Measurements from ENCODE around the gene PDE7B.

The PDE7B gene

DNA sequence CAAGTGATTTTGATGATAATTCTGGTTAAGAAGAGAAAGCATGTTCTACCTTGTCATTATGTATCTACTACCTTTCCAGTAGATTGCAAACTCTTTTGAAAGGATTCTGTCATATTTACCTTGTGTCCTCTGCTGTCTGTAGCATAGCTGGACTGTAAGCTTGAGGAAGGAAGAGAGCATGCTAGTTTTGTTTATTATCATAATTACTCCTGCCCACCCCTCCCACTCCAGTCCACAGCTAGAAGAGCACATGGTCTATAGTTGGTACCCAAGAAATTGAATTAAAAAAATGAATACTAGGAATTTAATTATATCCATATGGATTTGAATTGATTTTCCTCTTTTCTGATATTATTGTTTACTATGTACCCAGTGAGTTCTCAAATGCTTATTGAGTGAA, 40.2 kb downstream of the PDE7B start:
- no peak for DNase-seq

DNA sequence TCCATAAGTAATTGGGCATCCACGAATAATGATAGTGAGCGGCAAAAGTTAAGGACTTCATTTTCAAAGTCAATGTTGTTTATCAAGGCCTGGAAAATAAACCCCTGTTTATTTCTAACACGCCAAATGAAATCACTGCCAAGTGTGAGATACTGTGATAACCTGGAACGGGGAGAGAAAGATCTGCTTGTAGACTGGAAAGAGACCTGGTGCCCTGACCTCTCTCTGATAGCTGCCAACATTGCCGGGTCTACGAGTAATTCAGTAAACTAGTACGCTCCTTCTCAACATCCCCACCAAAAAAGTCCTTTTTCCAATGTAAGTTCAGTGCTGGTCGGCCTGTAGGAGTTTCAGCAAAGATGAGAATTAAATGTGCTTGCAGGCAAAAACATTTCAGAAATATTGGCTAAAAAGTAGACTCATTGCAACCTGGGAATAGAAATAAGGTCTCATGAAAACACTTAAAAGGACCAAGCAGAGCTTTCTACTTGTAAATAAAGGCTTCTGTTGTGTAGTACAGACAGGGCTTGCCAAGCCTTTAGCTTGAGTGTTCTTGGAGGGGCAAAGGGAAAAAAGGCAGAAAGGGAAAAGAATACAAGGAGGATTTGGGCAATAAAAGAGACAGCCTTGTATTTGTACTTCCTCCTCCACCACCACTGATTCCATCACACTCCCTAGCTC, 43.9 kb downstream of the PDE7B start:
- DNase-seq = no peak

DNA sequence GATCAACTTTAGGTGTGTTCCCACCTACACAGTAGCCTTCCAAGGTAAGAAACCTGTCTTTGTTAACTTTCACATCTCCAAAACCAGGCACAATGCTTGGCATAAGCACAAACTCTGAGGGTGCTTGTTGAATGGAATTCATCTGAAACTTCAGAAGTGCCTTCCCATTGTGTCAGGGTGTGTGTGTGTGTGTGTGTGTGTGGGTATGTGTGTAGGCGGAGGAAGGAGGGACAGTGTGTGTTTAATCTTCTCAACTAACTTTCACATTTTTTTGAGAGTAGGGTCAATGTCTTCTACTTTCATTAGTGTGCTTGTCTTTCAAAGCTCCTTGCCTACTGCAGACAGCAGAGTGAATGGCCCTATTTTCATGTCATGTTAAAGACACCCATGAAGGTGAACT, 45.6 kb downstream of the PDE7B start:
- DNase-seq = no peak

DNA sequence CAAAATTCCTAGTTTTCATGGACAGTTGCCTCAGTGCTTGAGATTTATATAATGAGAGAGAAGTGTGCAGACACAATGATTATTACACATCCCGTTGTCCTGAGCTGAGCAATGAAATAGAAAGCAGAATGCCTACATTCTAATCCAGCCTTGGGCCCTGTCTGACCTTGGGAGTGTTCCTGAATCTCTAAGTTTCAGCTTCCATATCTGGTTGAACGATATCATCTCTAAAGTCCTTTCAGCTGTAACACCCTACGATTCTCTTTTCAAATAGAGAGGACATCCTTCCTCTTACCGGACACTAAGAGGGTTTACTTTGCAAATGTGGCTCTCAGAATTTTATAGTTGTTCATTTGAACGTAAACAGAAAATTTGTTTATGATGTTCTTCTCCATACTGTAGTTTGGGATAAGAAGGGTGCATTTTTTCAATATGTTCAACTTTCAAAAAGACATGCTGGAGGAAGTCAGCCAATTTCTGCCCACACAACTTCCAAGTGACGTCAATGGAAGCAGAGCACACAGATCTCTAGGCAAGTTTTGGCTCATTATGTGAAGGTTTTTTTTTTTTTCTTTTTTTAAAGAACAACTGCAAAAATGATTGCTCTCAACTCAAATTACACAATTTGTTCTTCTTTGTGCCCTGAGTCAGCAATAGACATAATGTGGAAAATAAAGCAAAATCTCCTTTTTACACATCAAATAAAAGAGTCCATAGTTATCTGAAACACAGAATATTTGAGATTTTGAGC, 50.4 kb downstream of the PDE7B start:
- no peak for DNase-seq

DNA sequence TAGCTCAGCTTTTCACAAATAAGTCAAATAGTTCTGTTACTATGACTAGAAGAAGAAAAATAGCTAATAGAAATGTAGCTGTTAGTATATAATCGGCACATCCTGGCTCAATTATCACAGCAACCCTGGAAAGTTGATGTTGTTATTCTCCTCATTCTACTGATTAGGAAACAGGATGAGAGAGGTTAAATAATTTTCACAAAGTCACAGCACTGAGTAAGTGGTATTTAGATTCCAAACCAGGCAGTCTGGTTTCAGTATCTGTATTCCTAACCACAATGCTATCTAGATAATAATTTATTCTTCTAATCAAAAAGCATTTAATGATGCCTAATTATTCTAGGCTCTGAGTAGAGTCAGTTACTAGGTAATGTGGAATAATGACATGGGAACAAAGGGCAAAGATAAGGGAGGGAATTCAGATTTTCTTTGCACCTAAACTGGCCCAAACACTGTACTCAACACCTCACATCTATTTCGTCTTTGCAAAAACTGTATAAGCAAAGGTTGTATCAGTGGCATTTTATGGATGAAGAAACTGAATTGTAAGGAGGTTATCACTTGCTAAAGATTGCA, 51.3 kb downstream of the PDE7B start:
- no peak for DNase-seq

DNA sequence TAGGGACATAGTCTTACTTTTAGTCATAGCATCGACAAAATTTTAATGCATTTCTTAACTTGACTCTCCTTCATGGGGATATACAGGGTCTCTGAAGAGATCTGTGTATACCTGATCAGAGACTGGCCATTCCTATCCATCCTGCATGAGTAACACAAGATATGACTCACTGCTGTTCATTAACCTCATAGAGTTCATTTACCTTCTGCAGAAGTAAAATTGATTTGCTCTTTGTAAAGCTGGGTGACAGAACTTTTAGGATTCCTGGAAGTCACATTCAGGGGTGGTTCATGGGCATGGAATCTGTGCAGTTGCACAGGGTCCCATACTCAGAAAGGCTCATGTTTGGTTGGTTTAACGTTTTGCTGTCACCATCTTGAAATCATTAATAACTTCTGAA, 53.2 kb downstream of the PDE7B start:
- no peak for DNase-seq

DNA sequence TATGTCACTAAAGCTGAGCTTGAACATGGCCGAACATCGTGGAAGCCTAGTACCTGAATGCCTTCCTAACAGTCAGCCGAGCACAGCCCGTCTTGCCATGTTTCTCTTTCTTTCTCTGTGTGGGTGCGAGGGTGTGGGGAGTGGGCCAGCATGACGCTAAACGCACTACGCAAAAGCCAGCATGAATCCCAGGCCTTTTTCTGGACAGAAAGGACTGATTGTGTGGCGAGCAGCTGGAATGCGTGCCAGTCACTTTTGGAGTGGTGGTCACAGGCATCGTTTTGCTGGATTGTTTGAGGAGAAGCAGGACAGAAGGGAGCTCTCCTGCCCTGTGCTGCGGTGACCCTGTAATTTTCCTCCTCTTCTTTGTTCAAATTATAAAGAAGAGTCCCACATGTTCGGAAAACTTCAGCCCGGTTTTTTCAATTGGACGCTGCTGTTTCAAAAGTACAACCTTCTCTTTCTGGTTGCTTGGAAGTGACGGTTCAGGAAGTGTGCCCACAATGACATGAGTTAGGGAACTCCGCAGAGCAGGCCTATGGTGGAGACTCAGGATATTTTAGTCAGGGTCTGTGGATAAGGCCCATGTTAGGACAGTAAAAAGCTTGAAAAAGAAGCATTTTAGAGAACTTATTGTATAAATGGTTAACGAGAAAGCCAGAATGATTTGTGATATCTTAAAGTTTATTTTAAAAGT, 54.3 kb downstream of the PDE7B start:
- no peak for DNase-seq

DNA sequence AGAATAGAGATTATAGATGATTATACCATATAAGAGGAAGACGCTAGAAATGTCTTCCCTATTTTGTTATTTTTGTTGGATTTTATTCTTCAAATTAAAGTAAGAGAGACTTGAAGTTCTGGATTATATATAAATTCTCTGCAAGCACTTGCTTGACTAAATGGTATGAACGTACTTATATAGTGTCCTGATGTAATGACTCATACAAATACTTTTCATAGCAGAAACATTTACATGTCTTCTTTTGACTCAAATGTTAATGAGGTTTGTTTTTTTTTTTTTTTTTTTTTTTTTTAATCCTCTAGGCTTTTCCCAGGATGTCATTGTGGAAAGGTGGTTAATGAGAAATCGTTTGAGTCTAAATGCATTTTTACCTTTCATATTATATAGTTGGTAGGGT, 55.0 kb downstream of the PDE7B start:
- no peak for DNase-seq

DNA sequence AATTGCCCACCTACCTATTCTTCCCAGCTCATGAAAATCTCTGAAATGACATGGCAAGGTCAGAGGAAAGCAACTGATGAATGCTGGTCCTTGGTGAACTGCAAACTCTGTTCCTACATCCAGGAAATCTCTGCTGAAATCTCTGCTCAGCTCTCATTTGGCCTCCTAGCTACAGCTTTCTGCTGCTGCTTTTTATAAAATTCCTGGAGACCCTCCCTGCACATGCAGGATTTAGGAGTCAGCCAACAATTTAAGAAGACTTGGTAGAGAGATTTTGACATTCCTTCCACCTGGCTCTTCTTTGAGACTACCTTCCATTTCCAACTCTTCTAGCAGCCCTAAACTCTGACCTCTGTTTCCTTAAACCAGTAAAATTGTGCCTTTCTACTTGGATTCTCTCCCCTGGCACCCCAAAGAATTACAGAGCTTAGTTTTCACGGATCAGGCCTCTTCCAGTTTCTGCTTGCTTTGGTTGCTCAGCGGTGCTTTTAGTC, 55.5 kb downstream of the PDE7B start:
- no peak for DNase-seq

DNA sequence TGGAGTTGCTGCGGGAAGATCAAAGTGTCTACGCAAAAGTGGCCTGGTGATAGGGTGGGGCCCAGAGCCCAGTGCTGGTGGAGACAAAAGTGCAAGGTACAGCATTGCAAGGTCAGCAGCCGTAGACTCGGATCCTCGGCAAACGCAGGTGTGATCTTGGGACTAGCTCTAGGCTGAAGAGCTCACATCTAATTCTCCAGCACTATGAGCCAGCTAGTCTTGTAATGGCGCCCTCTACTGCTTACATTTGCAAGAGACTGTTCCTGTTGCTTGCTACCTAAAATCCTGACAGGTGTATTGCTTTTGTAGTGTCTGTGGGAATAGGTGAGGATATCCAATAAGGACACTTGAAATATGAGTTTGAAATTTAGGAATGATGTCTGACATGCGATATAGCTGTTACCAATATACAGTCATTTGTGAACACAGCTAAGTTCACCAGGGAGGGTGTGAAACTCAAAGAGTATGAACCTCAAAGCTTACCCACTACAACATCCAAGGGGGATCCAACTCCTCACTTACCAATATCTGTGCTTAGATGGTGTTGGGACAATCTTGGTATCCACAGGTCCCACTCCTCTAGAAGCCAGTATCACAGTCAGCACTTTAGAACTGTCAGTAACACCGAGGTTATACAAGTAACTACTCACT, 58.4 kb downstream of the PDE7B start:
- peak; percentile 12 for DNase-seq

DNA sequence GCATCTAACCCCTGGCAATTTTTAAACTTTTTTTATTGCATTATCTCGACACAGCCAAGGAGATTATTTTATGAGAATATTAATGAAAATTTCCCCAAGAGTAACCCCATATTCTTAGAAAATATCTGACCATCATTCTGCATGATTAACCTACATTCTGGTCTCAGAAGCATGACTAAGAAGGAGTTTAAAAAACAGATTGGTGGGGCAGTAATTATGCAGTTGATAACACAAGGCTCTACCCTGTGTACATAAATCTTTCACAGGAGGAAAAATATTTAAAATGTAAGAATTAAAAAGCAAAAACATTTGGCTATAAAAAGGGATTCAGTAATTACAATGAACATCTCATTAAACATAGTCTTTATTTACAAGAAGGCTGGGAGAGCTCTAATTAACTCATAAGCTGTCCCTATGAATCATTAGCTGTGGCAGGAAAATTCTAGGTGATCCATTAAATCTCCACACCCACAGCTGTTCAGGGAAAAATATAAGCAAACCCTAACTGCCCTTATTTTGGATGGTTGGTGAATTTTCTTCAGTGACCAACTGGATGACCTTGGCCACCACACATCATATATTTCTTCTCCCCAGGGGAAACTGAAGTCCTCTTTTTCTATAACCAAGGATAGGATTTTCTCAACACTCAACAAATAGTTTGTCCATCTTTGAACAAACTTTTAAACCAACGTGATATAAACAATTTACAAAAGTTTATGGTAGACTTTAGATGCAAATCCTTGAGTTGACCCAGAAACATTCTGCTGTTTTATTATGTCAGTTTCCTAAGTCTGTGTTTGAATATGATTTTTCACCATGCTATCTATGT, 59.5 kb downstream of the PDE7B start:
- DNase-seq = no peak

DNA sequence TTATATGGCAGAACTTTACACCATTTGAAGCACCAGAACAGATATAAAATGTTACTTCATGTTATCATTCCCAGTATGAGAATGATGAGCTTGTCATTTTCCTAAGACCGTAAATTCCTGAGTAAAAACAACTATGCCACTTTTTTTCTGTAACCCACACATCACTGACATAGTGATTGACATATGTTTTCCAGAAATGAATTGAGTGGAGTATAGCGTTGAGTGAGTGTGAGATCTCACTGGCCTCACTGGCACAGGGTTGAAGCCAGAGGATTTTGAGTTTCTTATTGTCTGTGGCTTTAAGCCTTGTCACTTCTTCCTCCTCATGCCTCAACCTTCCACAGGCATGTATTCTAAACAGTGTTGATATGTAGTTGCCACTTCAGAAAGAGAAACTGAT, 62.3 kb downstream of the PDE7B start:
- DNase-seq = no peak

DNA sequence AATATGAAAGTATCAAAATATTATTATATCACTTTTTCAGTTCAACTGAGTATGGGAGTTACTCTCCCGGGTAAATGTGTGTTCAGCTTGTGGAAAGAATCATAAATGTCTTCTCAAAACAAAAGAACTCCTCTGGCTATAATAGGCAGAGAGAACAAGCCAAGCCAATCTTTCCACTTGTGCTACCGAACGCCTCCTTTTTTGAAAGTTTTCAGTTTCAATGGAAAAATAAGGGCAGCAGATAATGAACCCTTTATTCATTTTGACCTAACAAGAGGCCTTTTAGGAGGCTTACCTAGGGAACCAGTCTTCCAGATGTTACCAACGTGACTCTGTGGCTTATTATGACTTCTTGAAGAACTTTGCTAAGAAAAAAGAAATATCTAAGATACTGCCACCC, 67.5 kb downstream of the PDE7B start:
- no peak for DNase-seq

DNA sequence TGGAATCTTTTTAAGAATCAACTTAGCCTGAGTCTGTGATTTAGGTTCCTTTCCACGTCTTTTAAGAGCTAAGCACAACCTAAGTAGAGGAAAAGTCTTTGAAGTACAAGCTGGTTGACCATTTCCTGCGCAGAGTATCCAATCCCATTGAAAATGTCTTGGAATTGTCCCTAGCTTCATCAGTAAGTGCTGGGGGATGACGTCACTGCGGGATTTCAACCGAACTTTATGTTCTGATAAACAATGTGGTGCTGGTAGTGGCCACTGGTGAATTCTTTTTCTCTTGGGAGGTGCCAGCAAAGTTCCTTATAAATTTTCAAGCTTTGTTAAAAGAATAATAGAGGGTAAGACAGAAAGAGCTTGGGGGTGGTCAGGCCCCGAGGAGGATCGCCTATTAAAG, 69.2 kb downstream of the PDE7B start:
- DNase-seq = no peak

DNA sequence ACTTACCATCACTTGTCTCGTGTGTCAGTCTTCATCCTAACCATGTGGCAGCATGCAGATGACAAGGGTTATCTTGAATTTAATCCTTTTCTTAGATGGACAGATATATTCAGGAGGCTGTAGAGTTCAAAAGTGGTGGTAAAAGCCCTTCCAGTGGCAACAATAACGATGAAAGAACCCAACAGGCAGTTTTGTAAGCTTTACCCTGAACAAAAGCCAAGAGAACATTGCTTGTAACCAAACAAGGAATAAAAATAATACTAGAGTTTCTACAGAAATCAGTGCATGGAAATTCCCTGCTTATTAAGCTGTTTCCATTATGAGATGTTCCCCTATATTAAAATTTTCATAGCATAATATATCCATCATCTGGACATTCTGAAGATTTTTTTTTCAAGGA, 69.7 kb downstream of the PDE7B start:
- no peak for DNase-seq

DNA sequence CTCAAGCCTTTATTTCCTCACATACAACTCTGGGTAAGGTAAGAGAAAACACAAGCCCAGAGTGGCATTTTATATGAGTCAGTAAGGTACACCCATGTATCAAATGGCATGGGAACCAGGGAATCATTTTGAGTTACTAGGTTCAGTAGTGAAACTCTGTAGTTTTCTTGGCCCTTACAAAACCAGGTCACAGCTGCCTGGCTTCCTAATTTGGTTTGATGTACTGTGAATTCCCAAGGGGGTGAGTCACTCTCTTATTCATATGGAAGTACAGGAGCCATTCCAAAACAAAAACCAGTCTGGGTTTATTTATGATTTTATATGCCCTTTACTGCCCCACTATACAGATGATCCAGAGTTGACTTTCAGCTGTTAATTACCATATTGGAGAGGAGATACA, 70.7 kb downstream of the PDE7B start:
- DNase-seq = no peak

DNA sequence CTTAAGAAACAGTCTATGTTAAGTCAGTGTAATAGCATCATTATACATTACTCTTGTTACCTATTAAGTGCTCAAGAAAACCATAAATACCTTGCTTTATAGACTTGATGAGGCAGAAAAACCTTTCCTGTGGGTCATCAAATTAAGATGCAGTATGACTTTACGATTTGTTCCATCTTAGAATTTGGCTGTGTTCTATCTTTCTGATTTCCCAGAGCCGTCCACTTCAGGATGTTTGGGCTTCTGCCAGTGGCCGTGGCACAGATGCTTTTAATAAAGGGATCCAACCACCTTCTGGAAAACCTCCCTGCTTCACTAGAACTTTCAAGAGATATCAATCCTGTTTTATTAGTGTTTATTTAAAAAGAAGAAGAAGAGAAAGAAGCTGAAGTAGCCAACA, 71.2 kb downstream of the PDE7B start:
- no peak for DNase-seq

DNA sequence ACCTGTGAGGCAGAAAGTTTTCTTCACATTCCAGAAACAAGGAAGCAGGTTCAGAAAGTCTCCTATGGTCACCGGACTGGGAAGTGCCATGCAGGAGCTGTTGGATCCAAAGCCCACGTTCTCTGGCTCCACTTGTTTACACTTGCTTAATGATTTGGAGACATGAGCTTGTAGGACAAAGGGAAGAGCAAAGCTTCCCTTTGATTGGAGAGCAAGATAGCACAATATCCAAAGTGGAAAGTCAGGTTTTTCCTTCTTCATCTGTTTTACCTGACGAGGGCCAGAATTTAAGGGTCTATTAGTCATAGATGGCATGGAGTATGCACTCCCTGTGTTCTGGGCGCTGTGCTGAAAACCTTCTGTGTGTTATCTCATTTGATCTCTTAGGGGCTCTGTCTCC, 81.2 kb downstream of the PDE7B start:
- DNase-seq = no peak

DNA sequence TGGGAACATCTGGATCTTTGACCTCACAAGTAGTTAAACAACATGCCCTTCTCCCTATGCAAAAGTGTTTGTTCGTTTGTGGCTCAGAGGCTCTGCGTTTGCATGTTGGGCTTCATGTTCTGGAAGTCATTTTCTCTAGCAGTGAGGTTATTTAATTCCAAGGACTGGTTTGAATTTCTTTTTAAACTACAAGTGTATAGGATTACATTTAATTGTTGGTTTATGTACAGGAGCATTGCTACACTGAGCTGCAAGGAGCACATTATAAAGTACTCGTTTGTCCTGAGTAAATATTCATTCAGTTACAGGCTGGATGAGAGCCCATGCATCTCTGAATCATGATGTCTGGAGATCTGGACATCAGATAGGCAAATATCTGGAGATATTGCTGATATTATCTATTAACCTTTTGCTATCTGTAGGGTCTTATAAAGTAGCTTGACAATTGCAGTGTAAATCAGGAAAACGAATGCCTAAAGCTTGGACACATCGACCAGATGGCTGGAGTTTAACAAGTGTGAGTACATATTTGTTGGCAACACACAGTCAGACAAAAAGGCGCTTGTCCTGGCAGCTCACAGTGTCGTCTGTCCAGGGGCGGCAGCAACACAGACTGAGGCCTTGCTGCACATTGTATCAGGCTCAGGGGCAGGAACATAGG, 84.6 kb downstream of the PDE7B start:
- DNase-seq = no peak

DNA sequence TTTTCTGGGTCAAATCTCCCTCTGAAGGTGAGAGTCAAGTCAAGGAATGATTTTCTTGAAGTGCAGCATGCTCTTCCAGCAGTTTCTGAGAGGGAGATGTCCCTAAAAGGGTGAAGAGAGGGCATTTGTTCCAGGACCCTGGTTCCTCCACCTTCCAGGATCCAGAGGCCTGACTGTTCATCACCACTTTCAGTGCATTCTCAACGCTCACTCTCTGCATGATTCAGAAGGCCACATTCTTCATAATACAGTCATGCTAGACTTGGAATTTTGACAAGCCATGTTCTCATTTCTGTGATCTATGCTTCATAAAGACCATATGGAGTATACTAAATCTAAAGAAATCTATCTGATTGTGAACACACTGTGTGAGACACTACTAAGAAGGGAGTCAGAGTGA, 85.1 kb downstream of the PDE7B start:
- DNase-seq = no peak

DNA sequence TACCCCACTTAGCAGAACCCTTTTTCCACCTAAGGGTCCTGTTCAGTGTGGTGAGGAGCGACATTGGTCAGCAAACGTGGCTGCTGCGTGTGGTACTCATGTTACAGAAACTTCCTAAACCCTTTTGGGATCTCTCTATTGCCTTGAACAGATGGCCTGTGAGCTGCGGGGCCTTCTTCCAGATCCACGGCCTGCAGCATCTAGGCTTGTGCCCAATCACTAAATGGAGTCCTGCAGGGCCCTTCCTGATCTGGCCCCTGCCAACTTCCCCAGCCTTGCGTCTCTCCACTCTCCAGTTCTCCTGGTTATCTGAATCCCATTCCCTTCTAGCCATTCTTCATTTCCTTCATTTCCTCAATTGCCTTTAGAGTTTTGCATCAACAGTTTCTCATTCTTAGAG, 85.6 kb downstream of the PDE7B start:
- DNase-seq = no peak

All from stimulated activated CD4-positive, alpha-beta T cell treated with anti-CD3 and anti-CD28 coated beads, Interleukin-12 subunit alpha, Interleukin-12 subunit beta, amount 100 ng/mL, for 4 hours (primary cell).